Suprapubic skin (tissue), 4 donors: ENCODE data around the gene SLC4A9.

Source experiments
- CTCF ChIP-seq, 2 donors: fragments of 200-600 bp in 1 of 2; fragments of 450-650 bp in 1 of 2; sonication (generic) in 1 of 2; IDR thresholded peaks; one replicate each; pipeline ENCODE4 v1.5.1; 2016 to 2019; ENCODE audit warnings: antibody characterized with exemption in 2 of 2, mild to moderate bottlenecking in 1 of 2, moderate library complexity in 1 of 2
- POLR2A ChIP-seq, 2 donors: fragments of 450-650 bp; IDR thresholded peaks; one replicate each; pipeline ENCODE4 v1.6.1; 2017; ENCODE audit warnings: antibody characterized with exemption in 2 of 2, mild to moderate bottlenecking in 2 of 2, moderate library complexity in 2 of 2
- POLR2AphosphoS5 ChIP-seq, 3 donors: sonication (generic); formaldehyde crosslinking; IDR thresholded peaks; one replicate each; pipeline ENCODE4 v1.6.1; 2017; ENCODE audit warnings: antibody characterized with exemption in 3 of 3

DNA sequence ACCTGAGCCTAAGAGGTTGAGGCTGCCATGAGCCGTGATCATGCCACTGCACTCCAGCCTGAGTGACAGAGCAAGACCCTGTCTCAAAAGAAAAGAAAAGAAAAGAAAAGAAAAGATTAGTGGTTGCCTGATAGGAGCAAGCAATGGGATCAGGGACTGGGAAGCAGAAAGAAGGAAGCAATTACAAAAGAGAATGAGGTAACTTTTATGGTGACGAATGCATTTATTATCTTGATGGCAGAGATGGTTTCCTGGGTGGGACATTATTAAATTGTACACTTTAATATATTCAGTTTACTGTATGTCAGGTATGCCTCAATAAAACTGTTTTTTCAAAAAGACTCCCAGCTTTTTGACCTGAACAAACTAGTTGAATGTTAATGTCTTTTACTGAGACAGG is 49.6 kb upstream of the SLC4A9 start:
- TF ChIP-seq CTCF (IDR thresholded peaks at IDR 0.05): no peak
- TF ChIP-seq POLR2A (IDR thresholded peaks at IDR 0.05): no peak
- no peak for TF ChIP-seq POLR2AphosphoS5 (IDR thresholded peaks at IDR 0.05)
